ENCODE measurements around the gene MCAT.

- TF ChIP-seq CTCF (IDR thresholded peaks at IDR 0.05; ENCODE audit: insufficient read depth, low read length): no peak
- no peak for TF ChIP-seq REST (IDR thresholded peaks at IDR 0.05; ENCODE audit: insufficient replicate concordance, low read depth)
- TF ChIP-seq GABPA (IDR thresholded peaks at IDR 0.05; ENCODE audit: low read depth): no peak
Observed at GRCh38 chr22:43172191-43172590, 29.0 kb upstream of the MCAT start.

Data from HL-60 (cell line).